Right lobe of liver (tissue), 4 donors: ENCODE results near the gene PSME3IP1.

Experiments
- POLR2A ChIP-seq: fragments of 450-650 bp; IDR thresholded peaks from one replicate; pipeline ENCODE4 v1.6.1; 2017; ENCODE audit warnings: antibody characterized with exemption, mild to moderate bottlenecking
- TF ChIP-seq, protein P1 (sequence below), 4 donors: fragments of 200-600 bp in 3 of 4; fragments of 450-650 bp in 1 of 4; IDR thresholded peaks; one replicate each; pipeline versions ENCODE4 v1.5.1 to v1.8.0; 2016 to 2022; ENCODE audit warnings: antibody characterized with exemption in 4 of 4, mild to moderate bottlenecking in 2 of 4
- donor health status: DM: no; HTN: no; CAD: no.
- donor health status: DM: no; HTN: no; CAD: no.
- donor health status: DM: no; HTN: yes; CAD: no.

DNA sequence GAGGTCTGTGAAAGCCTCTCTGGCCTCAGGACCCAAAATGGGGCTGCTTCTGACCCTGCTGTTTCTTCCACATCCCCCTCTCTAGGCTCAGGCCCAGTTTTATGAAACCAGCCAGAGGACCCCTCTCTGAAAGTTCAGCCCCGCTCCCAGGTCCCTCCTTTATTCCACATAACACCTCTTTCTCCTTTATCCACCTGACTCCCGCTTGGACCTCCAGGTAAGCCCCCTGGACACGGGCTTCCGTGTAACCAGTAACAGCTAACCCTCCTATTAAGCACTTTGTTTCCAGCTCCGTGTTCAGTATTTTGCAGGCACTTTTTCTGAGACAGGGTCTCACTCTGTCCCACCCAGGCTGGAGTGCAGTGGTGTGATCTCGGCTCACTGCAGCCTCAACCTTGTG lies 37.4 kb downstream of the PSME3IP1 start:
- TF ChIP-seq, protein P1, sequence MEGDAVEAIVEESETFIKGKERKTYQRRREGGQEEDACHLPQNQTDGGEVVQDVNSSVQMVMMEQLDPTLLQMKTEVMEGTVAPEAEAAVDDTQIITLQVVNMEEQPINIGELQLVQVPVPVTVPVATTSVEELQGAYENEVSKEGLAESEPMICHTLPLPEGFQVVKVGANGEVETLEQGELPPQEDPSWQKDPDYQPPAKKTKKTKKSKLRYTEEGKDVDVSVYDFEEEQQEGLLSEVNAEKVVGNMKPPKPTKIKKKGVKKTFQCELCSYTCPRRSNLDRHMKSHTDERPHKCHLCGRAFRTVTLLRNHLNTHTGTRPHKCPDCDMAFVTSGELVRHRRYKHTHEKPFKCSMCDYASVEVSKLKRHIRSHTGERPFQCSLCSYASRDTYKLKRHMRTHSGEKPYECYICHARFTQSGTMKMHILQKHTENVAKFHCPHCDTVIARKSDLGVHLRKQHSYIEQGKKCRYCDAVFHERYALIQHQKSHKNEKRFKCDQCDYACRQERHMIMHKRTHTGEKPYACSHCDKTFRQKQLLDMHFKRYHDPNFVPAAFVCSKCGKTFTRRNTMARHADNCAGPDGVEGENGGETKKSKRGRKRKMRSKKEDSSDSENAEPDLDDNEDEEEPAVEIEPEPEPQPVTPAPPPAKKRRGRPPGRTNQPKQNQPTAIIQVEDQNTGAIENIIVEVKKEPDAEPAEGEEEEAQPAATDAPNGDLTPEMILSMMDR (IDR thresholded peaks at IDR 0.05) = no peak
- no peak for TF ChIP-seq POLR2A
